ENCODE results near the gene FRAT2. TPM values are rescaled to one million over a fixed set of nuclear protein-coding genes. Genes with fewer than 3 reads are reported as not detected.
A peak's percentile ranks its signal among the peaks of the same experiment; 100 is the strongest.

Gene FRAT2
- total and polyA plus RNA-seq, 2 of the 13 experiments (the other 11 are each of a cell fraction or from before 2014, with no cell fraction given): 7.2 to 14.1 TPM

GRCh38 chr10:97292097-97292861, 42.2 kb downstream of the FRAT2 start, which contains the start of gene ARHGAP19 (continued):
- peak; percentile 51; the same call in 1 of the 2 replicates for TF ChIP-seq ATF3 (CRISPR knock-in tag; IDR thresholded peaks at IDR 0.05)
- peak; percentile 92 for TF ChIP-seq SP2 (CRISPR knock-in tag; IDR thresholded peaks at IDR 0.05)
- peak; percentile 44; the same call in 1 of the 2 replicates for TF ChIP-seq ZBTB26 (CRISPR knock-in tag; IDR thresholded peaks at IDR 0.05; ENCODE audit: borderline replicate concordance)
- peak; percentile 96 for TF ChIP-seq ZFY (CRISPR knock-in tag; IDR thresholded peaks at IDR 0.05)
- peak; percentile 97 for TF ChIP-seq ZFX (CRISPR knock-in tag; IDR thresholded peaks at IDR 0.05; ENCODE audit: low read depth)
- peak; percentile 58; the same call in 1 of the 2 replicates for TF ChIP-seq ARNT2 (CRISPR knock-in tag; IDR thresholded peaks at IDR 0.05; ENCODE audit: low read depth)
- TF ChIP-seq ZNF235 (CRISPR knock-in tag; IDR thresholded peaks at IDR 0.05; ENCODE audit: borderline replicate concordance): 0 out of 2 replicates have a peak, but pooled peaks have one; percentile 60
- TF ChIP-seq KDM5B (CRISPR knock-in tag; IDR thresholded peaks at IDR 0.05; ENCODE audit: borderline replicate concordance): peak; percentile 91
- TF ChIP-seq ZNF136 (CRISPR knock-in tag; IDR thresholded peaks at IDR 0.05; ENCODE audit: low read depth): peak; percentile 94
- TF ChIP-seq PHB2 (IDR thresholded peaks at IDR 0.05; ENCODE audit: partially characterized antibody): no peak
- peak; percentile 43; the same call in 1 of the 2 replicates for TF ChIP-seq HNRNPUL1 (IDR thresholded peaks at IDR 0.05; ENCODE audit: low read depth, low read length)
- peak; percentile 72; the same call in 1 of the 2 replicates for TF ChIP-seq ZNF225 (CRISPR knock-in tag; IDR thresholded peaks at IDR 0.05)
- TF ChIP-seq FUBP1 (CRISPR knock-in tag; IDR thresholded peaks at IDR 0.05; ENCODE audit: borderline replicate concordance): peak; percentile 36; the same call in 1 of the 2 replicates
- TF ChIP-seq ZEB1 (IDR thresholded peaks at IDR 0.05; ENCODE audit: insufficient replicate concordance, low read depth): no peak
- TF ChIP-seq HIC2 (CRISPR knock-in tag; IDR thresholded peaks at IDR 0.05; ENCODE audit: low read depth): peak; percentile 30; the same call in 1 of the 2 replicates
- TF ChIP-seq MYNN (CRISPR knock-in tag; IDR thresholded peaks at IDR 0.05; ENCODE audit: low read depth): peak; percentile 78; the same call in 1 of the 2 replicates
- TF ChIP-seq E2F5 (CRISPR knock-in tag; conservative IDR thresholded peaks at IDR 0.05): peak; percentile 93
- TF ChIP-seq FOXA3 (CRISPR knock-in tag; IDR thresholded peaks at IDR 0.05): no peak; the same call in 1 of the 2 replicates
- TF ChIP-seq KAT2B (IDR thresholded peaks at IDR 0.05; ENCODE audit: borderline replicate concordance, low read depth, low read length): no peak
- TF ChIP-seq PHF5A (CRISPR knock-in tag; IDR thresholded peaks at IDR 0.05; ENCODE audit: low read depth, unreplicated experiment): no peak
- TF ChIP-seq TSC22D2 (CRISPR knock-in tag; IDR thresholded peaks at IDR 0.05; ENCODE audit: borderline replicate concordance): peak; percentile 48; the same call in 1 of the 2 replicates
- TF ChIP-seq IRF2 (CRISPR knock-in tag; IDR thresholded peaks at IDR 0.05): peak; percentile 68
